RWPE1 (cell line): ENCODE results near the gene TTC19.
"Not testable (repeated sequence)": the region's sequence is repeated elsewhere in the genome, so short reads cannot be mapped to it uniquely, and the experiment has no call there.

Experiments
- CTCF ChIA-PET: fragments of 350-600 bp; sonication (Branson Sonifier 250); formaldehyde crosslinking; extraction: SDS; loops from one replicate; lab custom pipeline; 2021; lab: Yijun Ruan, JAX
- POLR2A ChIA-PET: fragments of 400-600 bp; formaldehyde crosslinking; extraction: SDS; loops from one replicate; lab custom pipeline; 2020; ENCODE audit warnings: antibody characterized with exemption; ENCODE audit not compliant: low non-redundant PET; lab: Yijun Ruan, JAX
- DNase-seq: peaks from one replicate; pipeline ENCODE4 v3.0.0; 2012; ENCODE audit warnings: low spot score
- H3K27ac ChIP-seq: fragments of 450-650 bp; 2 replicates; pipeline ENCODE4 v1.5.1; 2017
- CTCF ChIP-seq: fragments of 450-650 bp; conservative IDR thresholded peaks from 2 replicates; pipeline ENCODE4 v1.5.1; 2017; ENCODE audit warnings: low read depth, mild to moderate bottlenecking

The TTC19 gene

GRCh38 chr17:16050844-16051243 lies 51.2 kb downstream of the TTC19 start:
- CTCF ChIA-PET = no interaction called here
- H3K27ac ChIP-seq = no peak overlapping the region
- TF ChIP-seq CTCF = no peak
- POLR2A ChIA-PET = no interaction called here
- DNase-seq = no peak

GRCh38 chr17:16052486-16052885 lies 52.9 kb downstream of the TTC19 start:
- CTCF ChIA-PET = interaction anchor here (0.6 kb wide), 1 partner anchor 17 kb away, joined by 6 read pairs; no protein-coding TSS in a partner anchor
- no peak overlapping the region for H3K27ac ChIP-seq
- DNase-seq = no peak
- POLR2A ChIA-PET = interaction anchor here (0.6 kb wide), 1 partner anchor 9 kb away, joined by 3 read pairs; no protein-coding TSS in a partner anchor
- TF ChIP-seq CTCF = no peak

GRCh38 chr17:16055139-16055538 lies 55.5 kb downstream of the TTC19 start:
- H3K27ac ChIP-seq, DNase-seq, POLR2A ChIA-PET, CTCF ChIA-PET: not testable (repeated sequence)

GRCh38 chr17:16061631-16062030 lies 62.0 kb downstream of the TTC19 start:
- no peak overlapping the region for H3K27ac ChIP-seq
- ChIA-PET CTCF (no interaction called here), POLR2A (interaction anchor here (0.6 kb wide), 1 partner anchor 9 kb away, joined by 3 read pairs; no protein-coding TSS in a partner anchor)
- TF ChIP-seq CTCF = no peak
- DNase-seq = no peak

- no peak overlapping the region for H3K27ac ChIP-seq
- CTCF ChIA-PET = no interaction called here
- no peak for DNase-seq
- POLR2A ChIA-PET = no interaction called here
- TF ChIP-seq CTCF = no peak
Observed at GRCh38 chr17:16066125-16066524, 66.5 kb downstream of the TTC19 start.

GRCh38 chr17:16068323-16068722 lies 68.7 kb downstream of the TTC19 start:
- DNase-seq = no peak
- POLR2A ChIA-PET = no interaction called here
- no peak for TF ChIP-seq CTCF
- no peak overlapping the region for H3K27ac ChIP-seq
- CTCF ChIA-PET = no interaction called here

- H3K27ac ChIP-seq = no peak overlapping the region
- ChIA-PET CTCF (no interaction called here), POLR2A (no interaction called here)
- TF ChIP-seq CTCF = no peak
- DNase-seq = no peak
Observed at GRCh38 chr17:16072031-16072430, 72.4 kb downstream of the TTC19 start.
